Stimulated activated naive B cell treated with anti-CD40 and anti-IgM and Interleukin-4, amounts not matched to agents 10 μg/mL and 1 μg/mL and 100 μg/mL, for 72 hours (primary cell): ENCODE results near the gene ST6GALNAC6.

ENCODE experiments used
- ATAC-seq, 2 donors: fragments of 150-1000 bp; cut with Tn5 transposase; replicated peaks; 2 replicates each; pipeline ENCODE4 v1.10.0; 2021; ENCODE audit warnings: moderate library complexity in 1 of 2
- DNase-seq: peaks from one replicate; pipeline ENCODE4 v3.0.0; 2021
- H3K27ac Mint-ChIP-seq: one replicate; pipeline ENCODE4 v1.8.0; 2022; ENCODE audit warnings: mild to moderate bottlenecking, mixed read lengths
- H3K27me3 Mint-ChIP-seq, 2 donors: one replicate each; pipeline ENCODE4 v1.8.0; 2022; ENCODE audit warnings: mixed read lengths in 2 of 2
- H3K36me3 Mint-ChIP-seq, 2 donors: one replicate each; pipeline ENCODE4 v1.8.0; 2022; ENCODE audit warnings: mixed read lengths in 2 of 2, mild to moderate bottlenecking in 1 of 2
- H3K4me1 Mint-ChIP-seq, 2 donors: one replicate each; pipeline ENCODE4 v1.8.0; 2022; ENCODE audit warnings: mixed read lengths in 2 of 2, mild to moderate bottlenecking in 1 of 2
- H3K4me3 Mint-ChIP-seq, 2 donors: one replicate each; pipeline ENCODE4 v1.8.0; 2022; ENCODE audit warnings: mild to moderate bottlenecking in 2 of 2, mixed read lengths in 2 of 2, moderate library complexity in 1 of 2
- H3K9me3 Mint-ChIP-seq, 2 donors: one replicate each; pipeline ENCODE4 v1.8.0; 2022; ENCODE audit warnings: mixed read lengths in 2 of 2, mild to moderate bottlenecking in 1 of 2

Gene ST6GALNAC6

GRCh38 chr9:127927201-127927987, 28.0 kb upstream of the ST6GALNAC6 start:
- H3K4me1 Mint-ChIP-seq: peaks cover 14 to 35% of the 10 kb centered on the region in 2 donors
- no peaks in the 10 kb centered on the region for H3K9me3 Mint-ChIP-seq
- no peak for DNase-seq
- H3K4me3 Mint-ChIP-seq: peak overlapping the region; percentile 77 to 80
- peaks cover 17 to 26% of the 10 kb centered on the region in 2 donors for H3K27me3 Mint-ChIP-seq
- ATAC-seq: peak; percentile 24 to 31
- H3K36me3 Mint-ChIP-seq: peaks cover 3 to 4% of the 10 kb centered on the region in 2 donors
- peak overlapping the region; percentile 20 for H3K27ac Mint-ChIP-seq

- peaks cover 14 to 38% of the 10 kb centered on the region in 2 donors for H3K4me1 Mint-ChIP-seq
- peak overlapping the region; percentile 77 to 80 for H3K4me3 Mint-ChIP-seq
- H3K27ac Mint-ChIP-seq: no peak overlapping the region
- peaks cover 3 to 4% of the 10 kb centered on the region in 2 donors for H3K36me3 Mint-ChIP-seq
- peaks cover 17 to 26% of the 10 kb centered on the region in 2 donors for H3K27me3 Mint-ChIP-seq
- DNase-seq: no peak
- no peaks in the 10 kb centered on the region for H3K9me3 Mint-ChIP-seq
- peak; percentile 1 for ATAC-seq
Observed at GRCh38 chr9:127926906-127927200, 27.4 kb upstream of the ST6GALNAC6 start.

GRCh38 chr9:127925959-127926905, 26.8 kb upstream of the ST6GALNAC6 start:
- ATAC-seq (no peak), DNase-seq (no peak)
- H3K36me3 Mint-ChIP-seq: peaks cover 0 to 4% of the 10 kb centered on the region in 2 donors
- H3K27me3 Mint-ChIP-seq: peaks cover 17 to 26% of the 10 kb centered on the region in 2 donors
- no peak overlapping the region for H3K27ac Mint-ChIP-seq
- H3K4me1 Mint-ChIP-seq: peaks cover 9 to 38% of the 10 kb centered on the region in 2 donors
- H3K4me3 Mint-ChIP-seq: peak overlapping the region; percentile 44 to 80
- H3K9me3 Mint-ChIP-seq: no peaks in the 10 kb centered on the region

GRCh38 chr9:127924736-127925444, 25.5 kb upstream of the ST6GALNAC6 start:
- Mint-ChIP-seq H3K4me3 (no peak overlapping the region), H3K36me3 (peaks cover 0 to 9% of the 10 kb centered on the region in 2 donors), H3K27me3 (peaks cover 17 to 26% of the 10 kb centered on the region in 2 donors), H3K9me3 (no peaks in the 10 kb centered on the region), H3K4me1 (peaks cover 9 to 35% of the 10 kb centered on the region in 2 donors), H3K27ac (no peak overlapping the region)
- ATAC-seq (no peak), DNase-seq (no peak)

DNA sequence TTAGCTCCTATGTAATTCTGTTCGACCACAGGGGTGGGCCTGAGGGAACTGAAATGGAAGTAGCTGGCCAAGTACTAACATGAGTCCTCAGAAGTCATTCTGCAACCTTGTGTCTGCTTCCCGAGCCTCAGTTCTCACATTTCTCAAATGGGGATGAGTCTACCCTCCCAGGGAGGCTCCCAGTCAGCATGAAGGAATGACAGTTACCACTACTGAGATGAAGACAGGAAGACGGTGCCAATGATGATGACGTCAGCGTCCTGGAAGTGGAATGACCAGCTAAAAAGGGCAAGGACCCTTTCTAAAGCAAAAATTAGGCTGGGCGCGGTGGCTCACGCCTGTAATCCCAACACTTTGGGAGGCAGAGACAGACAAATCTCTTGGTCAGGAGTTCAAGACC, 24.4 kb upstream of the ST6GALNAC6 start:
- ATAC-seq (no peak), DNase-seq (no peak)
- peaks cover 0 to 9% of the 10 kb centered on the region in 2 donors for H3K36me3 Mint-ChIP-seq
- no peaks in the 10 kb centered on the region for H3K9me3 Mint-ChIP-seq
- peaks cover 16 to 24% of the 10 kb centered on the region in 2 donors for H3K27me3 Mint-ChIP-seq
- no peak overlapping the region for H3K4me3 Mint-ChIP-seq
- H3K4me1 Mint-ChIP-seq: peaks cover 13 to 38% of the 10 kb centered on the region in 2 donors
- peak overlapping the region; percentile 89 for H3K27ac Mint-ChIP-seq

DNA sequence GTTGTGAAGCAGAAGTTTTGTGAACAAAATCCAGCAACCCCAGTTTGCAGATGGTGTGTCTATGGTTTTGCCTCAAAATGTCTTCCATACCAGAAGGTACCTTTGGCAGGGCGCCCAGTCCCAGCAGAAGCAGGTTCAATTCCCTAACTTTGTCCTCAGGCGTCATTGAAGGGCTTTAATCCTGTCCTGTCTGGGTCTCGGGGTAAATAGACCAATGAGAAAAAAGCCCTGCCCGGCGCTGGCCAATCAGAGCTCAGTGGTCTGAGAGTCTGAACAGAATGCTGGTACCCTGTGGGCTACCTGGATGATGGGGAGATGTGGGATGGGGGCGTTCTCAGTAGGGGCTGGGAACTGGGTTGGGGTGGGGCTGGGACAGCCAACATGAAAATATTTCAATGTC, 23.6 kb upstream of the ST6GALNAC6 start:
- Mint-ChIP-seq H3K27ac (no peak overlapping the region), H3K9me3 (no peaks in the 10 kb centered on the region), H3K4me1 (peaks cover 21 to 45% of the 10 kb centered on the region in 2 donors), H3K36me3 (peaks cover 0 to 9% of the 10 kb centered on the region in 2 donors), H3K4me3 (no peak overlapping the region), H3K27me3 (peaks cover 11 to 16% of the 10 kb centered on the region in 2 donors)
- no peak for ATAC-seq
- DNase-seq: no peak

DNA sequence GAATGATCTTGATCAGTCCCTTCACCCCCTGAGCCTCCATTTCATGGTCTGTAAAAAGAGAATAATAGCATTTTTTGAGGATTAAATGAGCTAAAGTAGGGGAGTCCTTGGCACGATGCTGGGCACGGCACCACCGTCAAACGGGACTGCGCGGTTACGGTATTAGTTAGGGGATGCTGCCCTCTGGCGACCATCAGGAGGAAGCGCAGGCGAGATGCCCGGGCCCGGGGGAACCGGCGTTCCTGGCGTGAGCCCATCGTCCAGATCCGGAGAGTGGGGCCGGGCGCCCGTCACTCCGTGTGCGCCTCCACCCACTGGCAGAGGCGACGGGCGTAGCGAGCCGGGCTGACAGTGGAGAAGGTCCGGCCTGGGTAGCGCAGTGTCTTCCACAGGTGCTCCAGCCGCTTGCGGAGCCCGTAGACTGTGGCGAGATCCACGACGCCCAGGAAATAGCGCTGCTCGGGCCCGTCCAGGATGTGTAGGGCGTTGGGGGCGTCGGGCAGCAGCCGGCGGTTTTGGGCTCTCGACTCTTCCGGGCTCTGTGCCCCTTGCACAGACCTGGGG, 22.2 kb upstream of the ST6GALNAC6 start:
- Mint-ChIP-seq H3K4me1 (peaks cover 28 to 53% of the 10 kb centered on the region in 2 donors), H3K36me3 (peaks cover 0 to 9% of the 10 kb centered on the region in 2 donors), H3K9me3 (no peaks in the 10 kb centered on the region), H3K4me3 (peak overlapping the region; percentile 69 to 81), H3K27ac (peak overlapping the region; percentile 67), H3K27me3 (peaks cover 8 to 11% of the 10 kb centered on the region in 2 donors)
- DNase-seq (peak; percentile 62), ATAC-seq (peak; percentile 17 to 27)

DNA sequence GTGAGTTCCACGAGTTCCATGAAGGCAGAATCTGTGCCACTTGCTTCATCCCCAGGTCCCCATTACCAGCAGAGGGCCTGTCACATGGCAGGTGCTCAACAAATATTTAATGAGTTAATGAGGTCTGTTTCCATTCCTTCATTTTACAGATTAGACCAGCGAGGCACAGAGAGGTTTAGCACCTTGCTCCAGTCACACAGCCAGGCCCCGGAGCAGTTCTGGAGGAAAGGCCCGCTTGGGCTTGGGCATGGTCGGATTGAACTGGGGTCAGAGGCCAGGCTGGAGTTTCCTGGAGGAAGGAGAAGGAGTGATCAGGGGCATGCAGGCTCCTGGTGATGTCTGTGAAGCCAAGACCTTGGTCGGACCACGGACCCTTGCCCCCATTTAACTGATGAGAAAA, 21.4 kb upstream of the ST6GALNAC6 start:
- Mint-ChIP-seq H3K36me3 (peaks cover 3 to 9% of the 10 kb centered on the region in 2 donors), H3K4me1 (peaks cover 28 to 50% of the 10 kb centered on the region in 2 donors), H3K4me3 (peak overlapping the region in 1 of 2 donors; percentile 14), H3K27me3 (peaks cover 6 to 8% of the 10 kb centered on the region in 2 donors), H3K27ac (peak overlapping the region; percentile 51), H3K9me3 (no peaks in the 10 kb centered on the region)
- no peak for DNase-seq
- ATAC-seq: no peak

DNA sequence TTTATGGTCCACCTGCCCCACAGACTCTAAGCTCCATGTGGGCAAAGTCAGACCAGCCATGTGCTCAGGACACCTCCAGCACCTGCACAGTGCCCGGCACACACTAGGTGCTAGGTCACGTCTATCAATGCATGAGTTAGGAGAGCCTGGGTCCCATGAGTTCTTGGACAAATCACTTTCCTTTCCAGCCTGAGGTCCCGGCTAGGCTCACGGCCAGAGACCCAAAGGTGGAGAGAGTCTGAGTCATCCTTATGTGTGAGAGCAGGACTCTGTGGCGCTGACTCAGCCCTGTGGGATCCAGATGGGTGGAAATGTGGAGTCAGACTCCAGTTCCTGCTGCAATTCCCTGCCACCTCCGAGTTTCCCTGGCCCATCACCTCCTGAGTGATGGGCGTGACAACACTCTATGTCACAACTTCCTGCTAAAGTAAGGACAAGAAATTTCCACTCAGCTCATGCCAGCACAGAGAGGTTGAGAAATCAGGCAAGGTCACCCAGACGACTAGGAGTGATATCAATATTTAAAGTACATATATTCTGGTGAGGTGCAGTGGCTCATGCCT, 19.9 kb upstream of the ST6GALNAC6 start:
- Mint-ChIP-seq H3K9me3 (no peaks in the 10 kb centered on the region), H3K4me3 (peak overlapping the region; percentile 4 to 26), H3K27ac (peak overlapping the region; percentile 94), H3K36me3 (peaks cover 11 to 14% of the 10 kb centered on the region in 2 donors), H3K4me1 (peaks cover 39 to 65% of the 10 kb centered on the region in 2 donors), H3K27me3 (no peaks in the 10 kb centered on the region)
- DNase-seq (no peak), ATAC-seq (no peak)

- Mint-ChIP-seq H3K4me1 (peaks cover 39 to 65% of the 10 kb centered on the region in 2 donors), H3K27ac (peak overlapping the region; percentile 94), H3K36me3 (peaks cover 16 to 20% of the 10 kb centered on the region in 2 donors), H3K9me3 (no peaks in the 10 kb centered on the region), H3K4me3 (peak overlapping the region; percentile 86 to 87), H3K27me3 (no peaks in the 10 kb centered on the region)
- ATAC-seq (no peak), DNase-seq (no peak)
Observed at GRCh38 chr9:127918183-127919107, 19.0 kb upstream of the ST6GALNAC6 start.

GRCh38 chr9:127917603-127918002, 18.2 kb upstream of the ST6GALNAC6 start:
- H3K4me3 Mint-ChIP-seq: peak overlapping the region; percentile 86 to 87
- peak overlapping the region; percentile 94 for H3K27ac Mint-ChIP-seq

GRCh38 chr9:127916720-127917581, 17.5 kb upstream of the ST6GALNAC6 start, which contains the start of gene ST6GALNAC4:
Gene ST6GALNAC4 (minus strand): TSS chr9:127917041. CDS start chr9:127916419, 622 bp downstream.
- H3K4me1 Mint-ChIP-seq: peaks cover 48 to 75% of the 10 kb centered on the region in 2 donors
- H3K9me3 Mint-ChIP-seq: no peaks in the 10 kb centered on the region
- DNase-seq (peak; percentile 89), ATAC-seq (peak; percentile 78 to 85)
- no peaks in the 10 kb centered on the region for H3K27me3 Mint-ChIP-seq
- peak within 1 kb of the TSS; percentile 88 to 96 for H3K4me3 Mint-ChIP-seq
- peaks cover 23 to 32% of the 10 kb centered on the region in 2 donors for H3K36me3 Mint-ChIP-seq
- peak within 1 kb of the TSS; percentile 98 for H3K27ac Mint-ChIP-seq

More at GRCh38 chr9:127917603-127918002, 18.2 kb upstream of the ST6GALNAC6 start:
- Mint-ChIP-seq H3K4me1 (peaks cover 45 to 72% of the 10 kb centered on the region in 2 donors), H3K36me3 (peaks cover 23 to 26% of the 10 kb centered on the region in 2 donors), H3K9me3 (no peaks in the 10 kb centered on the region), H3K27me3 (no peaks in the 10 kb centered on the region)
- ATAC-seq (peak; percentile 73 to 74), DNase-seq (peak; percentile 84)
